Activated CD8-positive, alpha-beta memory T cell treated with anti-CD3 and anti-CD28 coated beads for 36 hours (primary cell): ENCODE measurements around the gene IGSF9B. TPM values are rescaled to one million over a fixed set of nuclear protein-coding genes. Genes with fewer than 3 reads are reported as not detected.

Experiments used
- CTCF ChIA-PET: fragments of 350-600 bp; sonication (Branson Sonifier 250); formaldehyde crosslinking; loops from one replicate; lab custom pipeline; 2021; ENCODE audit warnings: antibody characterized with exemption; lab: Charles Lee
- POLR2A ChIA-PET: fragments of 350-600 bp; sonication (Branson Sonifier 250); formaldehyde crosslinking; loops from one replicate; lab custom pipeline; 2021; ENCODE audit warnings: antibody characterized with exemption; lab: Charles Lee
- total RNA-seq, 2 experiments: library from RNA; stranded (reverse); gene quantifications; one replicate each; pipeline ENCODE4 v1.2.3, GENCODE V29; 2021

IGSF9B gene
- total RNA-seq, 2 experiments from 2014 or later, result 20.0 to 23.1 TPM

GRCh38 chr11:133946051-133946450, 10.7 kb downstream of the IGSF9B start:
- POLR2A ChIA-PET, result interaction anchor here (1.4 to 3.0 kb wide), 2 partner anchors 10 to 88 kb away, joined by 3 to 15 read pairs; partner anchors contain the start of gene IGSF9B
- CTCF ChIA-PET, result interaction anchor here (0.7 to 4.9 kb wide), 4 partner anchors 9 to 88 kb away, joined by 3 to 31 read pairs (median 6); no protein-coding TSS in a partner anchor

GRCh38 chr11:133945087-133945974, 11.4 kb downstream of the IGSF9B start:
- ChIA-PET CTCF (interaction anchor here (0.6 to 4.9 kb wide), 6 partner anchors 10 to 105 kb away, joined by 3 to 31 read pairs (median 4); no protein-coding TSS in a partner anchor), POLR2A (interaction anchor here (0.5 to 3.0 kb wide), 6 partner anchors 11 to 280 kb away, joined by 3 to 15 read pairs (median 3); partner anchors contain the start of gene IGSF9B)

GRCh38 chr11:133943950-133944698, 12.6 kb downstream of the IGSF9B start:
- CTCF ChIA-PET, result interaction anchor here (0.6 to 4.9 kb wide), 4 partner anchors 10 to 106 kb away, joined by 3 to 31 read pairs (median 4); no protein-coding TSS in a partner anchor
- POLR2A ChIA-PET, result interaction anchor here (0.7 to 0.9 kb wide), 3 partner anchors 12 to 281 kb away, joined by 3 read pairs; no protein-coding TSS in a partner anchor

- POLR2A ChIA-PET, result no interaction called here
- CTCF ChIA-PET, result interaction anchor here (1.4 kb wide), 1 partner anchor 15 kb away, joined by 5 read pairs; no protein-coding TSS in a partner anchor
These were observed 14.2 kb downstream of the IGSF9B start for GRCh38 chr11:133942577-133942976.

GRCh38 chr11:133941546-133941945, 15.2 kb downstream of the IGSF9B start:
- ChIA-PET POLR2A (no interaction called here), CTCF (no interaction called here)

- CTCF ChIA-PET, result no interaction called here
- POLR2A ChIA-PET, result no interaction called here
These were observed 16.7 kb downstream of the IGSF9B start for GRCh38 chr11:133940034-133940433.

GRCh38 chr11:133939558-133939957, 17.2 kb downstream of the IGSF9B start:
- ChIA-PET POLR2A (no interaction called here), CTCF (no interaction called here)

GRCh38 chr11:133938166-133938565, 18.6 kb downstream of the IGSF9B start:
- ChIA-PET POLR2A (no interaction called here), CTCF (interaction anchor here (1.6 kb wide), 1 partner anchor 9 kb away, joined by 7 read pairs; no protein-coding TSS in a partner anchor)

- POLR2A ChIA-PET, result no interaction called here
- CTCF ChIA-PET, result interaction anchor here (1.6 kb wide), 1 partner anchor 10 kb away, joined by 7 read pairs; no protein-coding TSS in a partner anchor
These were observed 19.3 kb downstream of the IGSF9B start for GRCh38 chr11:133937468-133937867.

GRCh38 chr11:133937015-133937414, 19.8 kb downstream of the IGSF9B start:
- ChIA-PET CTCF (no interaction called here), POLR2A (no interaction called here)

GRCh38 chr11:133936592-133936991, 20.2 kb downstream of the IGSF9B start:
- CTCF ChIA-PET, result no interaction called here
- POLR2A ChIA-PET, result no interaction called here

- POLR2A ChIA-PET, result no interaction called here
These were observed 20.6 kb downstream of the IGSF9B start for GRCh38 chr11:133936136-133936535.

GRCh38 chr11:133935551-133935910, 21.2 kb downstream of the IGSF9B start:
- POLR2A ChIA-PET, result no interaction called here
- CTCF ChIA-PET, result interaction anchor here (1.8 kb wide), 1 partner anchor 9 kb away, joined by 4 read pairs; no protein-coding TSS in a partner anchor

More at GRCh38 chr11:133936136-133936535, 20.6 kb downstream of the IGSF9B start:
- CTCF ChIA-PET, result no interaction called here

GRCh38 chr11:133934599-133935550, 21.9 kb downstream of the IGSF9B start:
- POLR2A ChIA-PET, result no interaction called here

GRCh38 chr11:133934096-133934495, 22.7 kb downstream of the IGSF9B start:
- POLR2A ChIA-PET, result no interaction called here
- CTCF ChIA-PET, result interaction anchor here (1.4 to 1.8 kb wide), 2 partner anchors 10 to 14 kb away, joined by 3 to 4 read pairs; no protein-coding TSS in a partner anchor

More at GRCh38 chr11:133934599-133935550, 21.9 kb downstream of the IGSF9B start:
- CTCF ChIA-PET, result interaction anchor here (1.4 to 1.8 kb wide), 2 partner anchors 10 to 13 kb away, joined by 3 to 4 read pairs; no protein-coding TSS in a partner anchor

- ChIA-PET CTCF (no interaction called here), POLR2A (no interaction called here)
These were observed 25.2 kb downstream of the IGSF9B start for GRCh38 chr11:133931449-133932060.

GRCh38 chr11:133930767-133931448, 25.9 kb downstream of the IGSF9B start:
- POLR2A ChIA-PET, result no interaction called here
- CTCF ChIA-PET, result no interaction called here
